Urinary bladder (tissue), 4 donors: Measurements from ENCODE around the gene SYMPK. TPM values are rescaled to one million over a fixed set of nuclear protein-coding genes. Genes with fewer than 3 reads are reported as not detected.
A peak's percentile ranks its signal among the peaks of the same experiment; 100 is the strongest.

Source experiments
- DNase-seq: peaks from one replicate; pipeline ENCODE4 v3.0.0-alpha.2; 2015; ENCODE audit errors: extremely low spot score
- H3K27ac ChIP-seq: one replicate; pipeline ENCODE4 v1.5.1; 2013; ENCODE audit warnings: low read depth, mild to moderate bottlenecking, moderate library complexity
- H3K36me3 ChIP-seq: one replicate; pipeline ENCODE4 v1.6.1; 2013; ENCODE audit warnings: mild to moderate bottlenecking, moderate library complexity; ENCODE audit not compliant: insufficient read depth
- H3K4me1 ChIP-seq: one replicate; pipeline ENCODE4 v1.6.1; 2013; ENCODE audit warnings: mild to moderate bottlenecking, moderate library complexity; ENCODE audit not compliant: insufficient read depth
- H3K4me3 ChIP-seq: one replicate; pipeline ENCODE4 v1.5.1; 2013; ENCODE audit warnings: low read depth, low read length
- WGBS: extraction: QIAGEN DNeasy Blood & Tissue Kit; methylation state at CpG from one replicate; pipeline ENCODE4 v1.1.7; 2013; 5-methylcytosine and 5-hydroxymethylcytosine counted together
- polyA plus RNA-seq: library from polyadenylated mRNA; stranded (reverse); fragments of 200-250 nt; gene quantifications from one replicate; pipeline ENCODE4 v1.2.3, GENCODE V29; 2013
- total RNA-seq: library from RNA; depleted of rRNA; stranded (reverse); fragments of >200 nt; gene quantifications from one replicate; pipeline ENCODE4 v1.2.3, GENCODE V29; 2014
- donor health status: healthy with polysubstance abuse.
- donor health status: healthy.

SYMPK gene
- total and polyA plus RNA-seq, 2 donors: 22.5 to 38.9 TPM

- WGBS: 91% methylated on average over 21 of the region's 21 CpGs
- Histone ChIP-seq H3K4me3 (no peak overlapping the region), H3K27ac (no peak overlapping the region), H3K36me3 (peaks cover 5% of the 10 kb centered on the region), H3K4me1 (no peaks in the 10 kb centered on the region)
- DNase-seq: no peak
Observed at GRCh38 chr19:45786533-45786894, 76.4 kb downstream of the SYMPK start.

GRCh38 chr19:45785781-45786532 is 77.0 kb downstream of the SYMPK start:
- Histone ChIP-seq H3K4me1 (no peaks in the 10 kb centered on the region), H3K27ac (no peak overlapping the region), H3K36me3 (peaks cover 5% of the 10 kb centered on the region), H3K4me3 (no peak overlapping the region)
- DNase-seq: no peak
- 91% methylated on average over 57 of the region's 57 CpGs for WGBS

- Histone ChIP-seq H3K27ac (peak overlapping the region; percentile 55), H3K4me3 (no peak overlapping the region), H3K36me3 (peaks cover 5% of the 10 kb centered on the region), H3K4me1 (peaks cover 4% of the 10 kb centered on the region)
- DNase-seq: no peak
- WGBS: 70% methylated on average over 5 of the region's 5 CpGs
Observed at GRCh38 chr19:45785097-45785496, 77.8 kb downstream of the SYMPK start.

GRCh38 chr19:45784096-45784495 is 78.9 kb downstream of the SYMPK start:
- Histone ChIP-seq H3K36me3 (peaks cover 5% of the 10 kb centered on the region), H3K4me3 (no peak overlapping the region), H3K27ac (peak overlapping the region; percentile 42), H3K4me1 (peaks cover 4% of the 10 kb centered on the region)
- no peak for DNase-seq
- WGBS: 71% methylated on average over 4 of the region's 4 CpGs

GRCh38 chr19:45782820-45783785 is 79.8 kb downstream of the SYMPK start:
- H3K4me3 ChIP-seq: no peak overlapping the region
- WGBS: 23% methylated on average over 26 of the region's 26 CpGs
- no peak for DNase-seq
- H3K4me1 ChIP-seq: peaks cover 4% of the 10 kb centered on the region
- H3K36me3 ChIP-seq: peaks cover 5% of the 10 kb centered on the region
- peak overlapping the region; percentile 81 for H3K27ac ChIP-seq

- H3K4me1 ChIP-seq: peaks cover 4% of the 10 kb centered on the region
- WGBS: 8% methylated on average over 18 of the region's 18 CpGs
- peak within 1 kb of the TSS; percentile 44 for H3K4me3 ChIP-seq
- peak within 1 kb of the TSS; percentile 81 for H3K27ac ChIP-seq
- H3K36me3 ChIP-seq: peaks cover 5% of the 10 kb centered on the region
- DNase-seq: no peak
Observed at GRCh38 chr19:45782162-45782691, 80.7 kb downstream of the SYMPK start, which contains the start of gene DMPK. DMPK (minus strand) TSS chr19:45782490; CDS start chr19:45782352, 138 bp downstream.

- peak overlapping the region; percentile 44 for H3K4me3 ChIP-seq
- H3K4me1 ChIP-seq: peaks cover 4% of the 10 kb centered on the region
- H3K27ac ChIP-seq: peak overlapping the region; percentile 1
- WGBS: 27% methylated on average over 17 of the region's 17 CpGs
- DNase-seq: no peak
- H3K36me3 ChIP-seq: peaks cover 5% of the 10 kb centered on the region
Observed at GRCh38 chr19:45781214-45782161, 81.5 kb downstream of the SYMPK start.

GRCh38 chr19:45780448-45781213 is 82.3 kb downstream of the SYMPK start:
- WGBS: 15% methylated on average over 13 of the region's 13 CpGs
- H3K4me3 ChIP-seq: peak overlapping the region; percentile 44
- no peak for DNase-seq
- H3K36me3 ChIP-seq: no peaks in the 10 kb centered on the region
- no peak overlapping the region for H3K27ac ChIP-seq
- H3K4me1 ChIP-seq: peaks cover 4% of the 10 kb centered on the region

GRCh38 chr19:45780146-45780447 is 82.8 kb downstream of the SYMPK start:
- H3K4me1 ChIP-seq: peaks cover 4% of the 10 kb centered on the region
- no peaks in the 10 kb centered on the region for H3K36me3 ChIP-seq
- peak overlapping the region; percentile 44 for H3K4me3 ChIP-seq
- no peak for DNase-seq
- no peak overlapping the region for H3K27ac ChIP-seq
- WGBS: 38% methylated on average over 4 of the region's 4 CpGs

- peaks cover 4% of the 10 kb centered on the region for H3K4me1 ChIP-seq
- DNase-seq: no peak
- 17% methylated on average over 48 of the region's 48 CpGs for WGBS
Observed at GRCh38 chr19:45779231-45780145, 83.5 kb downstream of the SYMPK start.

GRCh38 chr19:45778010-45778661 is 84.8 kb downstream of the SYMPK start:
- Histone ChIP-seq H3K27ac (no peak overlapping the region), H3K4me1 (peaks cover 4% of the 10 kb centered on the region), H3K4me3 (no peak overlapping the region), H3K36me3 (no peaks in the 10 kb centered on the region)
- WGBS: 92% methylated on average over 28 of the region's 28 CpGs
- DNase-seq: no peak

More at GRCh38 chr19:45779231-45780145, 83.5 kb downstream of the SYMPK start:
- Histone ChIP-seq H3K36me3 (no peaks in the 10 kb centered on the region), H3K4me3 (no peak overlapping the region), H3K27ac (no peak overlapping the region)
